CD14-positive monocyte (primary cell): Measurements from ENCODE around the gene OR9G1. TPM values are rescaled to one million over a fixed set of nuclear protein-coding genes. Genes with fewer than 3 reads are reported as not detected.

Source experiments
- DNase-seq, 3 donors: peaks; one replicate each; pipeline ENCODE4 v3.0.0-alpha.2; 2011 to 2022
- H2AFZ ChIP-seq: 2 replicates; pipeline ENCODE4 v1.6.0; 2012; ENCODE audit warnings: mild to moderate bottlenecking, low read depth, low read length, inconsistent platforms; ENCODE audit not compliant: insufficient read depth, poor library complexity, severe bottlenecking
- H3K27ac ChIP-seq, 2 donors: 1 replicate in 1 of 2; 2 replicates in 1 of 2; pipeline ENCODE4 v1.5.1; 2012 to 2013; ENCODE audit warnings: low read length in 2 of 2, control low read depth in 1 of 2, inconsistent platforms in 1 of 2, low read depth in 1 of 2, mild to moderate bottlenecking in 1 of 2
- H3K27me3 ChIP-seq, 2 donors: one replicate each; pipeline versions ENCODE4 v1.6.0 to v1.6.1; 2011 to 2013; ENCODE audit warnings: low read length in 2 of 2; ENCODE audit not compliant: control insufficient read depth in 2 of 2, insufficient read depth in 2 of 2
- H3K36me3 ChIP-seq, 2 donors: replicated peaks in 1 of 2; 1 replicate in 1 of 2; 2 replicates in 1 of 2; pipeline versions ENCODE4 v1.5.1 to v1.6.1; 2012 to 2013; ENCODE audit warnings: low read length in 2 of 2, control low read depth in 1 of 2, inconsistent platforms in 1 of 2, mild to moderate bottlenecking in 1 of 2; ENCODE audit not compliant: insufficient read depth in 2 of 2, control insufficient read depth in 1 of 2
- H3K4me1 ChIP-seq, 2 donors: 1 replicate in 1 of 2; 2 replicates in 1 of 2; pipeline versions ENCODE4 v1.5.1 to v1.6.1; 2012 to 2013; ENCODE audit warnings: low read length in 2 of 2, control low read depth in 1 of 2, inconsistent platforms in 1 of 2, mild to moderate bottlenecking in 1 of 2, moderate library complexity in 1 of 2; ENCODE audit not compliant: insufficient read depth in 2 of 2, control insufficient read depth in 1 of 2
- H3K4me2 ChIP-seq: replicated peaks from 2 replicates; pipeline ENCODE3; 2012; ENCODE audit warnings: low read length, moderate library complexity, mild to moderate bottlenecking; ENCODE audit not compliant: poor library complexity, severe bottlenecking; ENCODE audit errors: extremely low read depth
- H3K4me3 ChIP-seq, 3 experiments: fragments of 200-600 bp in 1 of 3; sonication (generic) in 1 of 3; replicated peaks in 1 of 3; 1 replicate in 2 of 3; 2 replicates in 1 of 3; pipeline ENCODE4 v1.5.1; 2011 to 2013; ENCODE audit warnings: low read length in 3 of 3, mild to moderate bottlenecking in 3 of 3, control low read depth in 2 of 3, low read depth in 2 of 3, inconsistent platforms in 1 of 3, moderate library complexity in 1 of 3
- H3K79me2 ChIP-seq: 2 replicates; pipeline ENCODE4 v1.6.0; 2012; ENCODE audit warnings: mild to moderate bottlenecking, control low read depth, inconsistent platforms, low read length, moderate library complexity; ENCODE audit not compliant: insufficient read depth
- H3K9ac ChIP-seq: 2 replicates; pipeline ENCODE4 v1.6.0; 2017; ENCODE audit warnings: low read length, mild to moderate bottlenecking; ENCODE audit not compliant: insufficient read depth, poor library complexity, severe bottlenecking
- H3K9me3 ChIP-seq, 2 donors: replicated peaks in 1 of 2; 1 replicate in 1 of 2; 2 replicates in 1 of 2; pipeline versions ENCODE4 v1.5.1 to v1.6.1; 2012 to 2013; ENCODE audit warnings: low read length in 2 of 2, control low read depth in 1 of 2; ENCODE audit not compliant: control insufficient read depth in 1 of 2, insufficient read depth in 1 of 2
- H4K20me1 ChIP-seq: 2 replicates; pipeline ENCODE4 v1.6.0; 2012; ENCODE audit warnings: mild to moderate bottlenecking, low read length, control low read depth, moderate library complexity; ENCODE audit not compliant: insufficient read depth
- H3K27ac Mint-ChIP-seq, 7 donors: one replicate each; pipeline ENCODE4 v1.8.0; 2020; ENCODE audit warnings: mild to moderate bottlenecking in 7 of 7, mixed read lengths in 7 of 7, moderate library complexity in 6 of 7, inconsistent platforms in 2 of 7
- H3K27me3 Mint-ChIP-seq, 3 donors: one replicate each; pipeline ENCODE4 v1.8.0; 2021 to 2022; ENCODE audit warnings: low read depth in 3 of 3, mild to moderate bottlenecking in 3 of 3, mixed read lengths in 3 of 3, moderate library complexity in 3 of 3, inconsistent platforms in 1 of 3
- H3K36me3 Mint-ChIP-seq, 2 donors: one replicate each; pipeline ENCODE4 v1.8.0; 2020; ENCODE audit warnings: mixed read lengths in 2 of 2, inconsistent platforms in 1 of 2, mild to moderate bottlenecking in 1 of 2
- H3K4me1 Mint-ChIP-seq: one replicate; pipeline ENCODE4 v1.8.0; 2020; ENCODE audit warnings: mild to moderate bottlenecking, mixed read lengths
- H3K4me3 Mint-ChIP-seq, 2 donors: one replicate each; pipeline ENCODE4 v1.8.0; 2020; ENCODE audit warnings: mild to moderate bottlenecking in 2 of 2, mixed read lengths in 2 of 2, moderate library complexity in 1 of 2
- H3K9me3 Mint-ChIP-seq, 7 donors: one replicate each; pipeline ENCODE4 v1.8.0; 2020 to 2022; ENCODE audit warnings: mixed read lengths in 7 of 7, mild to moderate bottlenecking in 6 of 7, moderate library complexity in 6 of 7, inconsistent platforms in 2 of 7
- CTCF ChIP-seq: fragments of 200-600 bp; IDR thresholded peaks from one replicate; pipeline ENCODE4 v1.8.0; 2022; ENCODE audit warnings: antibody characterized with exemption, mild to moderate bottlenecking
- WGBS: methylation state at CpG from one replicate; pipeline ENCODE4 v1.1.5; 2013; ENCODE audit warnings: missing lambda C conversion rate; ENCODE audit not compliant: insufficient coverage; 5-methylcytosine and 5-hydroxymethylcytosine counted together
- intact Hi-C, 2 donors: fragments of 100-400 bp; cut with micrococcal nuclease; formaldehyde crosslinking; loops; one replicate each; pipeline versions ENCODE4 v1.15.0 to v1.15.1; 2023
- polyA plus RNA-seq, 3 donors: library from polyadenylated mRNA; depleted of rRNA in 1 of 3; unstranded in 2 of 3; stranded (reverse) in 1 of 3; fragments of 300-500 nt in 2 of 3; fragments of >200 nt in 1 of 3; fragmentation: Illumina TruSeq in 2 of 3; gene quantifications; 1 replicate in 2 of 3; 2 replicates in 1 of 3; pipeline ENCODE4 v1.2.3, GENCODE V29; 2012 to 2021

OR9G1 gene
- polyA plus RNA-seq, 3 donors, result not detected

- Mint-ChIP-seq H3K27me3 (no peaks in the 10 kb centered on the region), H3K4me3 (no peak overlapping the region), H3K27ac (no peak overlapping the region), H3K9me3 (peaks cover 0 to 3% (median 0%) of the 10 kb centered on the region in 7 donors), H3K4me1 (no peaks in the 10 kb centered on the region), H3K36me3 (no peaks in the 10 kb centered on the region)
- no peak overlapping the region for H3K4me3 ChIP-seq
- no peaks in the 10 kb centered on the region for H3K36me3 ChIP-seq
- no peak overlapping the region for H3K9ac ChIP-seq
- TF ChIP-seq CTCF, result no peak
- no CpG with 5 or more reads among the region's 2 CpGs for WGBS
- H2AFZ ChIP-seq, result no peak overlapping the region
- H4K20me1 ChIP-seq, result no peaks in the 10 kb centered on the region
- H3K79me2 ChIP-seq, result no peaks in the 10 kb centered on the region
- H3K27me3 ChIP-seq, result no peaks in the 10 kb centered on the region
- H3K4me1 ChIP-seq, result no peaks in the 10 kb centered on the region
- no peak overlapping the region for H3K4me2 ChIP-seq
- DNase-seq, result no peak
- no peaks in the 10 kb centered on the region for H3K9me3 ChIP-seq
- intact Hi-C loops, result no loop called here
- H3K27ac ChIP-seq, result no peak overlapping the region
Measured at GRCh38 chr11:56693428-56693827, 5.5 kb upstream of the OR9G1 start.

DNA sequence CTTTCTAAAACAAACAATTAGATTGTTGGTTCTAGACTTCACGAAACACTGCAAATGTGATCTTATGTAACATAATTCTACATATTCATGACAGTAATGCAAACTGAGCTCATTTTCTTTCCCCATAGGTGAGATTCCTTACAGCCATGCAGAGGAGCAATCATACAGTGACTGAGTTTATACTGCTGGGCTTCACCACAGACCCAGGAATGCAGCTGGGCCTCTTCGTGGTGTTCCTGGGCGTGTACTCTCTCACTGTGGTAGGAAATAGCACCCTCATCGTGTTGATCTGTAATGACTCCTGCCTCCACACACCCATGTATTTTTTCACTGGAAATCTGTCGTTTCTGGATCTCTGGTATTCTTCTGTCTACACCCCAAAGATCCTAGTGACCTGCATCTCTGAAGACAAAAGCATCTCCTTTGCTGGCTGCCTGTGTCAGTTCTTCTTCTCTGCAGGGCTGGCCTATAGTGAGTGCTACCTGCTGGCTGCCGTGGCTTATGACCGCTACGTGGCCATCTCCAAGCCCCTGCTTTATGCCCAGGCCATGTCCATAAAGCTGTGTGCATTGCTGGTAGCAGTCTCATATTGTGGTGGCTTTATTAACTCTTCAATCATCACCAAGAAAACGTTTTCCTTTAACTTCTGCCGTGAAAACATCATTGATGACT, 1.5 kb downstream of the OR9G1 start:
- no peaks in the 10 kb centered on the region for H3K79me2 ChIP-seq
- Mint-ChIP-seq H3K27me3 (no peaks in the 10 kb centered on the region), H3K36me3 (no peaks in the 10 kb centered on the region), H3K4me3 (no peak overlapping the region), H3K9me3 (peaks cover 0 to 2% (median 0%) of the 10 kb centered on the region in 7 donors), H3K4me1 (no peaks in the 10 kb centered on the region), H3K27ac (no peak overlapping the region)
- intact Hi-C loops, result no loop called here
- H3K4me2 ChIP-seq, result no peak overlapping the region
- no peaks in the 10 kb centered on the region for H3K27me3 ChIP-seq
- no peaks in the 10 kb centered on the region for H3K4me1 ChIP-seq
- no peak overlapping the region for H3K9ac ChIP-seq
- H3K9me3 ChIP-seq, result no peaks in the 10 kb centered on the region
- H4K20me1 ChIP-seq, result no peaks in the 10 kb centered on the region
- no peak overlapping the region for H3K4me3 ChIP-seq
- DNase-seq, result no peak
- no peaks in the 10 kb centered on the region for H3K36me3 ChIP-seq
- H3K27ac ChIP-seq, result no peak overlapping the region
- H2AFZ ChIP-seq, result no peak overlapping the region
- TF ChIP-seq CTCF, result no peak
- WGBS, result 60% methylated on average over 9 of the region's 10 CpGs
